Uterus (tissue), 2 donors: ENCODE data around the gene EPB41.

Experiments used
- POLR2A ChIP-seq, 2 donors: fragments of 450-650 bp; IDR thresholded peaks; one replicate each; pipeline ENCODE4 v1.6.1; 2016; ENCODE audit warnings: antibody characterized with exemption in 2 of 2, mild to moderate bottlenecking in 1 of 2, moderate library complexity in 1 of 2
- TF ChIP-seq, protein P1 (sequence below), 4 experiments: fragments of 200-600 bp in 2 of 4; fragments of 450-650 bp in 2 of 4; sonication (generic) in 2 of 4; IDR thresholded peaks; one replicate each; pipeline ENCODE4 v1.5.1; 2016 to 2019; ENCODE audit warnings: antibody characterized with exemption in 4 of 4, mild to moderate bottlenecking in 2 of 4, moderate library complexity in 1 of 4

DNA sequence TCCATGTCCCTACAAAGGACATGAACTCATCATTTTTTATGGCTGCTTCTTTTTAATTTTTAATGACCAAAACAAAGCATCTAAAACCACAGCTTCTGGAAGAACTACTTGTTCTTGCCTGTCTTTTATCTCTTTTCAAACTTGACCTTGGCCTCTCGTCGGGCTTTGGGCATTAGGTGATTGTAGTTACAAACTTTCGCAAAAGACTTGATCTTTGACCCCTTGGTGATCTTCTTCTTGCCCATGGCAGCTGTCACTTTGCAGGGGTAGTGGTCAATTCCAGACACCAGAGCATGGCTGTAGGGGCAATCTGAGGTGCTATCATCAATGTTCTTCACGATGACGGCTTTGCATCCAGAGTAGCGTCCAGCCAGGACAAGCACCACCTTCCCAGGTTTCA is 67.8 kb downstream of the EPB41 start:
- TF ChIP-seq, protein P1, sequence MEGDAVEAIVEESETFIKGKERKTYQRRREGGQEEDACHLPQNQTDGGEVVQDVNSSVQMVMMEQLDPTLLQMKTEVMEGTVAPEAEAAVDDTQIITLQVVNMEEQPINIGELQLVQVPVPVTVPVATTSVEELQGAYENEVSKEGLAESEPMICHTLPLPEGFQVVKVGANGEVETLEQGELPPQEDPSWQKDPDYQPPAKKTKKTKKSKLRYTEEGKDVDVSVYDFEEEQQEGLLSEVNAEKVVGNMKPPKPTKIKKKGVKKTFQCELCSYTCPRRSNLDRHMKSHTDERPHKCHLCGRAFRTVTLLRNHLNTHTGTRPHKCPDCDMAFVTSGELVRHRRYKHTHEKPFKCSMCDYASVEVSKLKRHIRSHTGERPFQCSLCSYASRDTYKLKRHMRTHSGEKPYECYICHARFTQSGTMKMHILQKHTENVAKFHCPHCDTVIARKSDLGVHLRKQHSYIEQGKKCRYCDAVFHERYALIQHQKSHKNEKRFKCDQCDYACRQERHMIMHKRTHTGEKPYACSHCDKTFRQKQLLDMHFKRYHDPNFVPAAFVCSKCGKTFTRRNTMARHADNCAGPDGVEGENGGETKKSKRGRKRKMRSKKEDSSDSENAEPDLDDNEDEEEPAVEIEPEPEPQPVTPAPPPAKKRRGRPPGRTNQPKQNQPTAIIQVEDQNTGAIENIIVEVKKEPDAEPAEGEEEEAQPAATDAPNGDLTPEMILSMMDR (IDR thresholded peaks at IDR 0.05) = no peak
- TF ChIP-seq POLR2A (IDR thresholded peaks at IDR 0.05) = no peak
